Measurements from ENCODE around the gene TNFRSF13B.

Gene TNFRSF13B

GRCh38 chr17:16953841-16954240 lies 18.1 kb downstream of the TNFRSF13B start:
- no peak for DNase-seq

DNA sequence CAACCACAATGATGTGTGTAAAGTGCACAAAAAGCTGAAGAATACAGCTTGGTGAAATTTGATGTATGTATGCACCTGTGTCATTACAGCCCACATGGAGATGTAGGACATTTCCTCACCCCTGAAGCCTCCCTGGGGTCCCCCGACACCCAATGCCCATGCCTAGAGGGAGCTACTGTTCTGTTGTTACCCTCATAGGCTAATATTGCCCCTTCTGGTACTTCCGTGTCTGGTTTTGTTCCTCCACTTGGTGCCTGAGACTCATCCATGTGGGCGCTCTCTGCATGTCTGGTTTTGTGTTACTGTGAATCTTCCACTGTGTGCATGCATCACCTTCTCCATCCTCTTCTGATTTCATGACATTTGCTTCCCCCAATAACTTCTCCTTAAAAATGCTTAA lies 18.6 kb downstream of the TNFRSF13B start:
- DNase-seq, result no peak

DNA sequence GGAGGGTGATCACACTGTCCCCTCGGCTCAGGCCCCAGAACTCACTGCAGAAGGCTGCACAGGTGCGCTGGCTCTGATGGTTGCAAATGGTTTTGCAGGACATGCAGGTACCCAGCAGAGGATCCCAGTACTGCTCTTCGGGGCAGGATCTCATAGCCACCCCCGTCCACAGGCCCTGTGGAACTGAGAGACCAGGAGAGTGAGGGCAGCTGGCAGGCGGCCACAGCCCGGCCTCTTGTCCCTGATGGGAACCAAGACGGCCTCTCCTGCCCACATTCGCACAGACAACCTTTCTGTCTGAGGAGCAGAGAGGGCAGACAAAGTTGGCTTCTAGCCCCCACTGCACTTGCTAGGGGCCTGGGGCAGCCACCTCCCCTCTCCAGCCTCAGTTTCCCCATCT lies 19.5 kb downstream of the TNFRSF13B start:
- no peak for DNase-seq

DNA sequence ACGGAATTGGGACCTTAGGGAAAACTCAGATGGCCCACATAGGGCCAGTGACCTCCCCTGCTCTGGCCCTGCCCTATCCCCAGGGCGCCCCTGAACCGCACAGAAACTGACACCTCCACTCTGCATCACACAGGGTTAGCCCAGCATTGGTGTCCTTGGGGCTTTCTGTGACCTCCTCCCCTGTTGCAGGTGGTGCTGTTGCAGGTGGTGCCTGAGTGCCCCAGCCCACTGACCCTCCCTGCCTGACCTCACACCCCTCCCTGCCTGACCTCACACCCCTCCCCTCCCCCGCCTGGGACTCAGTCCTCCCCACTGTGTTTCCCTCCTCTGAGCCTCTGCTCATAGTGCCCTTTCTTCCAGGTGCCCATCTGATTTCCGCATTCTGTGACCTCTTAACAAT lies 21.4 kb downstream of the TNFRSF13B start:
- no peak for DNase-seq

DNA sequence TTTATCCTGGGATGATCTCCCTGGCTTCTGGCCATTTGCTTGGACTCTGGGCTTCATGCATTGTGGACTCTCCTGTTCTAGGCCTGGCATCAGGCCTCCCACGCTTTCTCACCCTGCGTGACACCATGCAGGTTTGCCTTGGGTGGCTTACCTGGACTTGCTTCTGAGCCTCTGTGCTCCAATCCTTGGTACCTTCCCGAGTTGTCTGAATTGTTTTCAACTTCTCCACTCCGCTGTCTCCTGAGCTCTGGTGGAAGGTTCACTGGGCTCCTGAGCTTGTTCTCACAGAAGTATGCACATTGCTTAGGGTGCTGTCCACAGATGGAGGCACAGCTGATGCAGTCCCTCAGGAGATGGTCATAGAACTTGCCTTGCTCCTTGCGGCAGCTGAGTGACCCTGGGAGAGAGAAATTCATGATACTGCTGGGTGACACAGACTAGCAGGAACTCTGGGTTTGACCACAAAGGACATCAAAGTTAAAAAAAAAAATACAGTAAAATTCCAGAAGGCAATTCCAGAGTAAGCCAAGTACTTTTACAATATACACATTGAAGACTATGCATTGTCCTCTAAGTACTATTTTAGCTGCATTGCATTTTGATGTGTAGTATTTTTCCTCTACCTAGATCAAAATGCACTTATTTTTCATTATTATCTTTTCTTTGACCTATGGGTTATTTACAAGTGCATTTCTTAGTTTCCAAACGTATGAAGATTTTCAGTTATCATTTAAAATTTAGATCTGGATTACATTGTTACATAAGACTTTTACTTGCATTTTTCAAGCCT lies 23.1 kb downstream of the TNFRSF13B start:
- DNase-seq, result no peak

DNA sequence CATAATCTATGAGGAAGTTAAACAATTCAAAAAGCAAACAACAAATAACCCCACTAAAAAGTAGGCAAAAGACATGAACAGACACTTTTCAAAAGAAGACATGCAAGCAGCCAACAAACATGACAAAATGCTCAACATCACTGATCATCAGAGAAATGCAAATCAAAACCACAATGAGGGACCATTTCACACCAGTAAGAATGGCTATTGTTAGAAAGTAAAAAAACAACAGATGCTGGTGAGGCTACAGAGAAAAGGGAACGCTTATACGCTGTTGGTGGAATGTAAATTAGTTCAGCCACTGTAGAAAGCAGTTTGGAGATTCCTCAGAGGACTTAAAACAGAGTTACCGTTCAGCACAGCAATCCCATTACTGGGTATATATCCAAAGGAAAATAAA lies 24.4 kb downstream of the TNFRSF13B start:
- DNase-seq, result no peak

GRCh38 chr17:16945663-16946218 lies 26.2 kb downstream of the TNFRSF13B start:
- DNase-seq, result no peak

GRCh38 chr17:16945136-16945482 lies 26.8 kb downstream of the TNFRSF13B start:
- no peak for DNase-seq

DNA sequence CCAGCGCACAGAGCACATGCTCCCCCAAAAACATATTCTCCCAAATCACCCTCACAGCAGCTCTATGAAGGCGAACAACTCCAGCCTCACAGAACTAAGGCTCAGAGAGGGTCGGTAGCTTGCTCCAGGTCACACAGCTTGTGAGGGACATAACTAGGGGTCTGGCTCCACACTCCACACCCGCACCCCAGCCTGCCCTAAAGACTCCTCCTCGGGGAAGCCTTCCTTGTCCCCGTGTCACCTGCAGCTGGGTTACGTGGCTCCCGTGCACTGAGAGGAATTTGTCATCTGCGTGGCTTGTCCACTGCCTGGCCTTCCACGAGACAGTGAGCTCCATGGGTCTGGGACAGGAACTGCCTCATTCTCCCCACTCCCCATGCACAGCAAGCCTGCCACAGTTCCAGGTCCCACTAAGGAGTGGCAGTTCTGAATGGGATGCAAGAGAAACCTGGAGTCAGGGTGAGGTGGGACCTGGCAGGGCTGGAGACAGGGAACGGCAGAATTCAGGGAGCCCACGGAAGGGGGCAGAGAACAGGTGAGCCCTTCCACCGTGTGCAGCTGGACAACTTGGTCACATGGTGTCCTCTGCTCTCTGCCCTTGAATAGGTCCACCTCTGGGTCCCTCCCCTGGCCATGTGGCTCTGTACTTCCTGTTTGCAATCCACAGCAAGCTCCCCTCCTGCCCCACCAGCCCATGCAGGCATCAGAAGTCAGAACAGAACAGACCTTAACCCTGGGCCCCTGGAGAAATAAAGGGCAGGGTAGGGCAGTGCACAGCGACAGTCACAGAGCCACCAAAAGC lies 27.4 kb downstream of the TNFRSF13B start:
- no peak for DNase-seq

DNA sequence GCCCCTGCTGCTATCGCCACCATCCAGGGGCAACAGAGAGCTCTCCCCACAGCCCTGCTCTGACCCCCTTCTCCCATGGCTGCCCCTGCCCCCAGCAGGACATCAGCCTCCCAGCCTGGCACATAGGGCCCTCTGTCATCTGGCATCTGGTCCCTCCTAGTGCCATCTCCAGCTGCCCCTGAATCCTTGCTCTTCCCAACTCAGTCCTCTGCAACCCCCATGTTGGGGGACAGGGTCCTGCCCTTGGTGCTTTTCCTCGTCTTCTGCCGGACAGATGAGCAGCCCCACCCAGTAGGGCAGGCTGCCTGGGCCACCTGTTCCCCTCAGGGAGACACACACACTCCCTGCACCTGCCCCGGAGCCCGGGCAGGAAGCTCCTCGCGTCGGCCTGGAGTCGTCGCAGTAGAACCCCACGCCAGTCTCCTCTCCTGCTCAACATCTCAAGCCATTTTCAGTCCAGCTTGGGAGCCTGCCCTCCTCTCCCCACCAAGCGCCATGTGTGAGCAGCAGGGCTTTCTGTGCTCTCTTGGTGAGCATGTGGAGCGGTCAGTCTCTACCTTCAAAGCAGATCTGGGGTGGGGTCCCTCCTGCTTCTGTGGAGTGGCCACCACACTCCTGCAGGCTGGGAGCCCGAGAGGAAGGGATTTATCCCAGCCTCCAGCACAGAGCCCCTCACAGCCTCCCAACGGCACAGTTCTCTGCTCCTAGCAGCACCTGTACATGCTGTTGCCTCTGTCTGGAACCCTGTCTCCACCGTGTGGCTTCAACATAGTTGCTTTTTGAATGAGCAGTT lies 28.2 kb downstream of the TNFRSF13B start:
- DNase-seq, result no peak

DNA sequence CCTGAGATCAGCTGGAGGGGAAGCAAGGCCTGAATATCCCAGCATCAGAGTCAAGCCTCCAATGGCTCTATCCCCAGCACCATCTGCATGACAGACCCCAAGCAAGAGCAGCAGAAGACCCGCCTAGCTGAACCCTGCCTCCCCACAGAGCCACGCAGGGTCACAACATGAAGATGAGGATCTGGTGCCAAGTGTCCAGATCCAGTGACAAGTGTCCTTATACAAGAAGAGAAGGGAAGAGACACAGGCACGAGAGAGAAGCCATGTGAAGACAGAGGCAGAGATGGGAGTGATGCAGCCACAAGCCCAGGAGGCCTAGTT lies 28.9 kb downstream of the TNFRSF13B start:
- DNase-seq, result no peak

- no peak for DNase-seq
Measured at GRCh38 chr17:16942141-16943031, 29.5 kb downstream of the TNFRSF13B start.

DNA sequence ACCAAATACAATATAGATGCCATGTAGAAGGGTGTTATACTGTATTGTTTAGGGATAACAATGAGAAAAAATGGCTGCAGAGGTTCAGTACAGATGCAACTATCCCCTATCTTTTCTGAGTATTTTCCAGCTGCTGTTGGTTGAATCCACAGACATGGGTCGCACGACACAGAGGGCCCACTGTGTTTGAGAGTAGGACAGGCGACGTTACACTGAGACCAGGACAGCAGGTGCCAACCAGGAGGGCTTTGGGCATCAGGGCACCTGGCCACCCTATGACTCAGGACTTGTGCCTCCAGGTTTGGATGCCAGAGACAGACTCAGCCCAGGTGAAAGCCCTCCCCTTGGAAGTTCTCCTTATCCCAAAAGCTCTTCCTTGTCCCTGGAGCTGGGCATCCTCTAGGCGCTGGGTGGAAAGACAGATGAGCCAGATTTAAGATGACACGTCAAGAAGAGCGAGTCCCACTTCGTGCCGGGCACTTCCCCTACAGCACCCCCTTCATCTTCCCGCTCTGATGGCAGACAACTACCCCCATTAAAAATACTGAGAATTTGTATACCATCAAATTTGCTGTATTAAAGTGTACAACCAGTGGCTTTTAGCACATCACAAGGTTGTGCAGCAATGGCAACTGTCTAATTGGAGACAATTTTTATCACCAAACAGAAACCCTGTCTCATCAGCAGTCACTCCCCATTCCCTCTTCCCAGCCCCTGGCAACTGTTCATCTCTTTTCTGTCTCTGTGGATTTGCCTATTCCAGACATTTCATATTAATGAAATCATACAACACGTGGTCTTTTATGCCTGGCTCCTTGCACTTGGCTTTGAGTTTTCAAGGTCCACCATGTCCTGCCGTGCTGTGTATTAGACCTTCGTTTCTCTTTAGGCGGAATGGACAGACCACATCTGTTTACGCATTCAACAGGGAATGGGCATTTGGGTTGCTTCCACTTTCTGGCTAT lies 30.6 kb downstream of the TNFRSF13B start:
- no peak for DNase-seq

DNA sequence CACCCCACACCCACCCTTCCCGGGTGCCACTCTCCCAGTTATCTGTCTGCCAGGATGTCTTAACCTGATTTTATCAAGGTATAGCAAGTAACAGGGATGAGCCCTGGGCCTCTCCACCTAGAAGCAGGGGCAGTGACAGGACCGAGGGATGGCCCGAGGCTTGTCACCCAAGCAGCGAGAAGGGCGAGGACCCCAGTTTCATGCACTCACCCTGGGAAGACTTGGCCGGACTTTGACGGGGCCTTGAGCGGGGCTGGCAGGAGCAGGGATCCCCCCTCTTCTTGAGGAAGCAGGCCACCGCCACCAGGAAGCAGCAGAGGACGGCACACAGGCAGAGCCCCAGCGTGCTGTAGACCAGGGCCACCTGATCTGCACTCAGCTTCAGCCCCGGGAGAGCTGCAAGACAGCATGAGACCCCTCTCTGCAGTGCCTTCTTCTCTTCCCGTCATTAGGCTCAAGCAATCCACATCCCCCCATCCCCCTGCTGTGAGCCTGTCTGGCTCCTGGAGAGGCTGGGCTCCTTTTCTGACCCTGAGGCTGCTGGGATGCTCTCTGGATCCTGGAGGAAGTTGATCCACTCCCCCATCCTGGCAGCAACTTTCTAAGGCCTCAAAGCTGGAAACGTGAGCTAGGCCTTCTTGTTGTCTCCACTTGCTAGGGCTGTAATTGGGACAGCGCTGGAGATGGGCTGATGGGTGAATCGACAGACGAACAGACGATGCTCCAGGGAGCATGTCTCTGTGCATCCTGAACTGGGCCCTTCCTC lies 31.6 kb downstream of the TNFRSF13B start:
- DNase-seq, result no peak

GRCh38 chr17:16939606-16940115 lies 32.3 kb downstream of the TNFRSF13B start:
- DNase-seq, result no peak

DNA sequence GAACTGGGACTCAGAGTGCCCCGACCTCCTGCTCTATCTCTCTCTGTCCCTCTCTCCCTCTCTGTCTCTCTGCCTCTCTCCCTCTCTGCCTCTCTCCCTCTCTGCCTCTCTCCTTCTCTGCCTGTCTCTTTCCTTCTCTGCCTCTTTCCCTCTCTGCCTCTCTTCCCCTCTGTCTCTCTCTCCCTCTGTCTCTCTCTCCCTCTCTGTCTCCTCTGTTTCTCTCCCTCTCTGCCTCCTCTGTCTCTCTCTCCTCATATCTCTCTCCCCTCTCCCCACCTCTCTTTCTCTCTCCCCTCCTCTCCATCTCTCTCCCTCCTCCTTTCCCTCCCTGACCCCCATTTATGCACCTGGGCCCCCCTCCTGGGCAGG lies 32.7 kb downstream of the TNFRSF13B start:
- DNase-seq, result no peak

GRCh38 chr17:16938496-16939207 lies 33.3 kb downstream of the TNFRSF13B start:
- no peak for DNase-seq

- no peak for DNase-seq
Measured at GRCh38 chr17:16938031-16938430, 33.9 kb downstream of the TNFRSF13B start.

DNA sequence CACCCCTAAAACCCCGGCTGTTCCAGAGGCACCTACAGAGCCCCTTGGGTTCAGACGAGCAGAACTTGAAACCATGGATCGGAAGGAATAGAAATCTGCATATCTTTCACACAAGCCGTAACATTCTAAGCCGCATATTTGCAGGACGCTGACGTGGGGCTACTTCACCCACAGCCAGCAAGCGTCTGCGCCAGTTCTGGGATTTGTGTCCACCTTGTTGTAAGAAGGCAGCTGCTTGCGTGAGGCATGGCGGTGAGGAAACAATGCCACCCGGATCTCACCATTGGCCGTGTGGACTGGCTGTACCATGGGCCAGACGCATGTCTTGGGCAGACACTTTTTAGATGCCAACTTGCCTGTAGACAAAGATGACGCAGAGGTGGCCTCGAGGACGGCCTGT lies 34.5 kb downstream of the TNFRSF13B start:
- no peak for DNase-seq
